ENCODE data around the gene CHRM4. TPM values are rescaled to one million over a fixed set of nuclear protein-coding genes. Genes with fewer than 3 reads are reported as not detected.
A peak's percentile ranks its signal among the peaks of the same experiment; 100 is the strongest.
"Not testable (repeated sequence)": the region's sequence is repeated elsewhere in the genome, so short reads cannot be mapped to it uniquely, and the experiment has no call there.

Gene CHRM4
- total and polyA plus RNA-seq, 7 experiments from 2014 or later = 0.15 to 3.5 (median 0.48) TPM; not detected in 2

GRCh38 chr11:46373787-46374740 lies 17.5 kb downstream of the CHRM4 start:
- CTCF ChIA-PET = no interaction called here
- Mint-ChIP-seq H3K27ac (peak overlapping the region in 4 of 9 donors; percentile 22 to 75 (median 57)), H3K27me3 (no peaks in the 10 kb centered on the region), H3K9me3 (peaks cover 0 to 4% (median 0%) of the 10 kb centered on the region in 11 donors), H3K4me3 (no peak overlapping the region), H3K36me3 (peaks cover 0 to 30% (median 16%) of the 10 kb centered on the region in 5 donors), H3K4me1 (peaks cover 0 to 7% (median 4%) of the 10 kb centered on the region in 7 donors)
- ATAC-seq (no peak), DNase-seq (no peak)
- Histone ChIP-seq H3K36me3 (ENCODE audit: control insufficient read depth in 2 of 3, insufficient read depth in 3 of 3, low read length in 3 of 3) (peaks cover 13 to 96% (median 42%) of the 10 kb centered on the region in 3 experiments), H3K9me3 (ENCODE audit: control insufficient read depth in 2 of 3, low read length in 3 of 3) (no peaks in the 10 kb centered on the region), H3K4me3 (ENCODE audit: low read length) (no peak overlapping the region), H3K4me1 (ENCODE audit: control insufficient read depth in 2 of 2, insufficient read depth in 2 of 2, low read length in 2 of 2) (no peaks in the 10 kb centered on the region), H3K27ac (ENCODE audit: low read depth, low read length) (peak overlapping the region; percentile 17), H3K27me3 (ENCODE audit: control insufficient read depth in 2 of 2, insufficient read depth in 2 of 2, low read length in 2 of 2) (no peaks in the 10 kb centered on the region)
- intact Hi-C loops (cut with micrococcal nuclease) = no loop called here
- POLR2A ChIA-PET = interaction anchor here (0.6 kb wide), 2 partner anchors 32 to 140 kb away, joined by 3 read pairs; no protein-coding TSS in a partner anchor

- Mint-ChIP-seq H3K36me3 (peaks cover 0 to 30% (median 15%) of the 10 kb centered on the region in 5 donors), H3K4me1 (peaks cover 0 to 12% (median 8%) of the 10 kb centered on the region in 7 donors), H3K27ac (peak overlapping the region in 2 of 9 donors; percentile 68 to 69)
- POLR2A ChIA-PET; H3K27me3 Mint-ChIP-seq; H3K4me1 ChIP-seq (ENCODE audit: control insufficient read depth in 2 of 2, insufficient read depth in 2 of 2, low read length in 2 of 2); H3K9me3 Mint-ChIP-seq; H3K27ac ChIP-seq (ENCODE audit: low read depth, low read length); ATAC-seq; intact Hi-C loops (cut with micrococcal nuclease); H3K27me3 ChIP-seq (ENCODE audit: control insufficient read depth in 2 of 2, insufficient read depth in 2 of 2, low read length in 2 of 2); DNase-seq; H3K4me3 Mint-ChIP-seq; H3K9me3 ChIP-seq (ENCODE audit: control insufficient read depth in 2 of 3, low read length in 3 of 3); H3K4me3 ChIP-seq (ENCODE audit: low read length): not testable (repeated sequence)
- CTCF ChIA-PET = interaction anchor here (1.5 kb wide), 1 partner anchor 20 kb away, joined by 4 read pairs; no protein-coding TSS in a partner anchor
- peaks cover 21 to 97% (median 46%) of the 10 kb centered on the region in 3 experiments for H3K36me3 ChIP-seq (ENCODE audit: control insufficient read depth in 2 of 3, insufficient read depth in 3 of 3, low read length in 3 of 3)
Measured at GRCh38 chr11:46372501-46372900, 19.1 kb downstream of the CHRM4 start.

DNA sequence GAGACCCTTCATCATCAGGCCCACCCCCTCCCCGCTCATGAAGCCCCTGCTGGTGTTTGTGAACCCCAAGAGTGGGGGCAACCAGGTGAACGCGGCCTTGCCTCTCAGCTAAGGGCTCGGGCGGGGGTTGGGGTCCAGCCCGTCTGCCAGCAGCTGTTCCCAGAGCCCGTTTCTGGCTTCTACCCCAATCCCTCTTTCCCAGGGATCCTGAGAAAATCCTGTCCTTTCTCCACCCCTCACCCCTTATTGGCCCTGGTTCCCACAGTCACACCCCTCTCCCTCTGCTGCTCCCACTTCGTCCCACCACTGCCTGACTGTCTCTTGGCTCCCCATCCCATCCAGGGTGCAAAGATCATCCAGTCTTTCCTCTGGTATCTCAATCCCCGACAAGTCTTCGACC lies 19.5 kb downstream of the CHRM4 start:
- no peaks in the 10 kb centered on the region for H3K9me3 ChIP-seq (ENCODE audit: control insufficient read depth in 2 of 3, low read length in 3 of 3)
- peaks cover 21 to 93% (median 46%) of the 10 kb centered on the region in 3 experiments for H3K36me3 ChIP-seq (ENCODE audit: control insufficient read depth in 2 of 3, insufficient read depth in 3 of 3, low read length in 3 of 3)
- H3K27ac ChIP-seq (ENCODE audit: low read depth, low read length) = no peak overlapping the region
- no peak for ATAC-seq
- no peak for DNase-seq
- intact Hi-C loops (cut with micrococcal nuclease) = no loop called here
- H3K9me3 Mint-ChIP-seq = no peaks in the 10 kb centered on the region
- no peaks in the 10 kb centered on the region for H3K27me3 ChIP-seq (ENCODE audit: control insufficient read depth in 2 of 2, insufficient read depth in 2 of 2, low read length in 2 of 2)
- POLR2A ChIA-PET = no interaction called here
- H3K4me1 ChIP-seq (ENCODE audit: control insufficient read depth in 2 of 2, insufficient read depth in 2 of 2, low read length in 2 of 2) = no peaks in the 10 kb centered on the region
- H3K4me3 ChIP-seq (ENCODE audit: low read length) = no peak overlapping the region
- CTCF ChIA-PET = interaction anchor here (1.5 kb wide), 1 partner anchor 19 kb away, joined by 4 read pairs; no protein-coding TSS in a partner anchor
- peaks cover 0 to 26% (median 11%) of the 10 kb centered on the region in 5 donors for H3K36me3 Mint-ChIP-seq
- H3K27ac Mint-ChIP-seq = peak overlapping the region in 3 of 9 donors; percentile 19 to 69 (median 68)
- H3K4me1 Mint-ChIP-seq = peaks cover 0 to 16% (median 12%) of the 10 kb centered on the region in 7 donors
- H3K27me3 Mint-ChIP-seq = no peaks in the 10 kb centered on the region
- H3K4me3 Mint-ChIP-seq = no peak overlapping the region

DNA sequence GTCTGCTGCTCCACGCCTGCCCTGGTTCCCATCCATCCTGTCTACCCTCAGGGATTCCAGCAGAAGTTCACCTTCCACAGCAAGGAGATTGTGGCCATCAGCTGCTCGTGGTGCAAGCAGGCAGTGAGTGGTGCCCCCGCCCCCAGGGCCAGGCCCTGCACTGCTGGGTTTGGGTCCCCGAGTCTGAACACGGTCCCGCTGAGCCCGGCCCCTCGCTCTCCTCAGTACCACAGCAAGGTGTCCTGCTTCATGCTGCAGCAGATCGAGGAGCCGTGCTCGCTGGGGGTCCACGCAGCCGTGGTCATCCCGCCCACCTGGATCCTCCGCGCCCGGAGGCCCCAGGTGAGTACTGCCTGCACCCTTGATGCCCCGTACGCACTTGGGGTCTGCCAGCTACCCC lies 20.3 kb downstream of the CHRM4 start:
- H3K4me1 ChIP-seq (ENCODE audit: control insufficient read depth in 2 of 2, insufficient read depth in 2 of 2, low read length in 2 of 2); H3K27ac Mint-ChIP-seq; DNase-seq; H3K4me3 ChIP-seq (ENCODE audit: low read length); ATAC-seq; H3K27ac ChIP-seq (ENCODE audit: low read depth, low read length); H3K9me3 Mint-ChIP-seq; H3K9me3 ChIP-seq (ENCODE audit: control insufficient read depth in 2 of 3, low read length in 3 of 3); H3K4me3 Mint-ChIP-seq; H3K27me3 ChIP-seq (ENCODE audit: control insufficient read depth in 2 of 2, insufficient read depth in 2 of 2, low read length in 2 of 2); intact Hi-C loops (cut with micrococcal nuclease); H3K27me3 Mint-ChIP-seq: not testable (repeated sequence)
- H3K36me3 ChIP-seq (ENCODE audit: control insufficient read depth in 2 of 3, insufficient read depth in 3 of 3, low read length in 3 of 3) = peaks cover 21 to 89% (median 46%) of the 10 kb centered on the region in 3 experiments
- ChIA-PET CTCF (interaction anchor here (0.7 to 1.0 kb wide), 3 partner anchors 19 to 41 kb away, joined by 3 to 6 read pairs (median 3); no protein-coding TSS in a partner anchor), POLR2A (interaction anchor here (1.0 kb wide), 1 partner anchor 19 kb away, joined by 4 read pairs; no protein-coding TSS in a partner anchor)
- Mint-ChIP-seq H3K36me3 (peaks cover 0 to 21% (median 9%) of the 10 kb centered on the region in 5 donors), H3K4me1 (peaks cover 0 to 18% (median 14%) of the 10 kb centered on the region in 7 donors)

DNA sequence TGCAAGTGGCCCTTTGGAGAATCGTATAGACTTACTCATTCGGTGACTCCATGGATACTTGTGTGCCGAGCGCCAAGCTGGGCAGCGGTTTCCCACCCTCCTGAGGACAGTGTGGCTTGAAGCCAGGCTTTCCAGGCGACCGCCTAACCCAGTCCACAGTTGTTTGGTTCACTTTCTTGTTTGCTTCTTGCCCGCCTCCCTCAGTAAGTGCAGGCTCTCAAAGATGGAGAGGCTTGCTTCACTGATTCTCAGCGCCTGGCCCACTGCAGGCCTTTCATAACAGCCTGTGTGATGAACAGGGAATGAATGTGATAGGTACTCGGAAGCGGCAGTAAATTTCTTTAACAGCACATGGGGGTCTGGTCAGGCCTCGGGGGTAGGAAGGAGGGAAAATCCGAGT lies 21.3 kb downstream of the CHRM4 start:
- DNase-seq (no peak), ATAC-seq (no peak)
- no peaks in the 10 kb centered on the region for H3K9me3 ChIP-seq (ENCODE audit: control insufficient read depth in 2 of 3, low read length in 3 of 3)
- H3K4me1 ChIP-seq (ENCODE audit: control insufficient read depth in 2 of 2, insufficient read depth in 2 of 2, low read length in 2 of 2) = peaks cover 0 to 3% of the 10 kb centered on the region in 2 donors
- Mint-ChIP-seq H3K9me3 (no peaks in the 10 kb centered on the region), H3K27ac (peak overlapping the region in 3 of 9 donors; percentile 21 to 65 (median 41)), H3K27me3 (no peaks in the 10 kb centered on the region), H3K36me3 (peaks cover 0 to 20% (median 9%) of the 10 kb centered on the region in 5 donors), H3K4me3 (no peak overlapping the region), H3K4me1 (peaks cover 0 to 27% (median 16%) of the 10 kb centered on the region in 7 donors)
- CTCF ChIA-PET = interaction anchor here (14.0 kb wide), 1 partner anchor 21 kb away, joined by 302 read pairs; the partner anchor contains the start of gene DGKZ
- POLR2A ChIA-PET = interaction anchor here (1.0 kb wide), 1 partner anchor 18 kb away, joined by 4 read pairs; no protein-coding TSS in a partner anchor
- H3K4me3 ChIP-seq (ENCODE audit: low read length) = no peak overlapping the region
- intact Hi-C loops (cut with micrococcal nuclease) = no loop called here
- H3K27ac ChIP-seq (ENCODE audit: low read depth, low read length) = no peak overlapping the region
- peaks cover 21 to 89% (median 42%) of the 10 kb centered on the region in 3 experiments for H3K36me3 ChIP-seq (ENCODE audit: control insufficient read depth in 2 of 3, insufficient read depth in 3 of 3, low read length in 3 of 3)
- H3K27me3 ChIP-seq (ENCODE audit: control insufficient read depth in 2 of 2, insufficient read depth in 2 of 2, low read length in 2 of 2) = no peaks in the 10 kb centered on the region

DNA sequence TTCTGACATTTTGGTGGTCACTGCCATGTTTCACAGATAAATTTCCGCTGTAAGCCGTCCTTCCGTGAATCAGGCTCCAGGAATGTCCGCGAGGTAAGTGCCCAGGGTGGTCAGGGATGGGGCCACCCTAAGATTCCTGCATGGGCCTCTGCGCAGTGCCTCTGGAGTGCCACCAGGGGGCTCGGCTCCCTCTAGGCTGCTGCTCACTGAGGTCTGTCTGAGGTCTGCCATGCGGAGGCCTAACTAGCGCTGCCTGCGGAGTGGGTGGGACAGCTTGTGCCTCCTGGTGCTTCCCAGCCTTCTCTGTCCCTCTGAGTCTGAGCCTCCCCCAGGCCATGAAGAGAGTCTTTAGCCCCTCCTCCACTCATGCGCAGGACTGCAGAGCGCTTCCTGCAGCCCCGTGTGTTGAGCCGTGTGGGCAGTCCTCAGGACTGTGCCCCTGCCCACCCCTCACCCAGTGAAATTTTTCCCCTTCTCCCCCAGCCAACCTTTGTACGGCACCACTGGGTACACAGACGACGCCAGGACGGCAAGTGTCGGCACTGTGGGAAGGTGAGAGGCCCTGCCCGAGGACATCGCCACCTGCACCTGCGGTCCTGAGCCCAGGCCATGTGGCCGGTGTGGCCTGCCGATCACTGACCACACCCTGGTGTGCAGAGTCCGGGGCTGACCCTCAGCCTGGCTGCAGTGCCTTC lies 22.0 kb downstream of the CHRM4 start:
- Histone ChIP-seq H3K4me3 (ENCODE audit: low read length) (no peak overlapping the region), H3K4me1 (ENCODE audit: control insufficient read depth in 2 of 2, insufficient read depth in 2 of 2, low read length in 2 of 2) (peaks cover 0 to 6% of the 10 kb centered on the region in 2 donors), H3K27me3 (ENCODE audit: control insufficient read depth in 2 of 2, insufficient read depth in 2 of 2, low read length in 2 of 2) (no peaks in the 10 kb centered on the region), H3K27ac (ENCODE audit: low read depth, low read length) (no peak overlapping the region), H3K36me3 (ENCODE audit: control insufficient read depth in 2 of 3, insufficient read depth in 3 of 3, low read length in 3 of 3) (peaks cover 15 to 89% (median 36%) of the 10 kb centered on the region in 3 experiments), H3K9me3 (ENCODE audit: control insufficient read depth in 2 of 3, low read length in 3 of 3) (no peaks in the 10 kb centered on the region)
- Mint-ChIP-seq H3K27ac (peak overlapping the region in 8 of 9 donors; percentile 21 to 91 (median 60)), H3K4me3 (no peak overlapping the region), H3K36me3 (peaks cover 0 to 16% (median 7%) of the 10 kb centered on the region in 5 donors), H3K4me1 (peaks cover 6 to 33% (median 21%) of the 10 kb centered on the region in 7 donors), H3K27me3 (no peaks in the 10 kb centered on the region), H3K9me3 (no peaks in the 10 kb centered on the region)
- intact Hi-C loops (cut with micrococcal nuclease) = loop anchor here (1.0 to 5.0 kb wide), 2 partner anchors 9 to 168 kb away; no protein-coding TSS in a partner anchor
- CTCF ChIA-PET = interaction anchor here (0.8 to 14.0 kb wide), 4 partner anchors 8 to 51 kb away, joined by 3 to 302 read pairs (median 5); partner anchors contain the start of gene DGKZ
- POLR2A ChIA-PET = interaction anchor here (0.6 to 12.1 kb wide), 2 partner anchors 21 to 39 kb away, joined by 3 to 226 read pairs; partner anchors contain the start of gene DGKZ
- DNase-seq (peak in 5 of 9 donors; percentile 45 to 58 (median 52)), ATAC-seq (peak; percentile 72)
